Central memory CD8-positive, alpha-beta T cell (primary cell): Measurements from ENCODE around the gene MYO1D.
"Not testable (repeated sequence)": the region's sequence is repeated elsewhere in the genome, so short reads cannot be mapped to it uniquely, and the experiment has no call there.

ENCODE experiments used
- ATAC-seq: fragments of 150-1000 bp; cut with Tn5 transposase; replicated peaks from 2 replicates; pipeline ENCODE4 v1.10.0; 2022; ENCODE audit warnings: mild to moderate bottlenecking, moderate FRiP score, moderate number of reproducible peaks; ENCODE audit not compliant: poor library complexity, severe bottlenecking; ENCODE audit errors: extremely low read depth
- DNase-seq, 2 donors: peaks; one replicate each; pipeline ENCODE4 v3.0.0; 2021; ENCODE audit warnings: low spot score in 2 of 2
- H3K27ac Mint-ChIP-seq: one replicate; pipeline ENCODE4 v1.8.0; 2022; ENCODE audit warnings: low read depth, mild to moderate bottlenecking, moderate library complexity, mixed read lengths
- H3K27me3 Mint-ChIP-seq: one replicate; pipeline ENCODE4 v1.8.0; 2022; ENCODE audit warnings: mixed read lengths
- H3K36me3 Mint-ChIP-seq: one replicate; pipeline ENCODE4 v1.8.0; 2022; ENCODE audit warnings: mild to moderate bottlenecking, moderate library complexity, mixed read lengths; ENCODE audit not compliant: insufficient read depth
- H3K4me1 Mint-ChIP-seq: one replicate; pipeline ENCODE4 v1.8.0; 2022; ENCODE audit warnings: mixed read lengths
- H3K4me3 Mint-ChIP-seq: one replicate; pipeline ENCODE4 v1.8.0; 2022; ENCODE audit warnings: mild to moderate bottlenecking, moderate library complexity, mixed read lengths
- H3K9me3 Mint-ChIP-seq: one replicate; pipeline ENCODE4 v1.8.0; 2022; ENCODE audit warnings: mixed read lengths

Gene MYO1D

GRCh38 chr17:32651084-32651483 is 225.8 kb downstream of the MYO1D start:
- DNase-seq: no peak
- H3K36me3 Mint-ChIP-seq: peaks cover 11% of the 10 kb centered on the region
- ATAC-seq: no peak
- no peaks in the 10 kb centered on the region for H3K27me3 Mint-ChIP-seq
- no peak overlapping the region for H3K4me3 Mint-ChIP-seq
- H3K4me1 Mint-ChIP-seq: no peaks in the 10 kb centered on the region
- peaks cover 14% of the 10 kb centered on the region for H3K9me3 Mint-ChIP-seq
- no peak overlapping the region for H3K27ac Mint-ChIP-seq

- Mint-ChIP-seq H3K4me1 (no peaks in the 10 kb centered on the region), H3K27ac (no peak overlapping the region), H3K4me3 (no peak overlapping the region), H3K27me3 (no peaks in the 10 kb centered on the region), H3K9me3 (peaks cover 14% of the 10 kb centered on the region), H3K36me3 (peaks cover 6% of the 10 kb centered on the region)
- DNase-seq (no peak), ATAC-seq (no peak)
These were observed 228.5 kb downstream of the MYO1D start for GRCh38 chr17:32648450-32648849.

DNA sequence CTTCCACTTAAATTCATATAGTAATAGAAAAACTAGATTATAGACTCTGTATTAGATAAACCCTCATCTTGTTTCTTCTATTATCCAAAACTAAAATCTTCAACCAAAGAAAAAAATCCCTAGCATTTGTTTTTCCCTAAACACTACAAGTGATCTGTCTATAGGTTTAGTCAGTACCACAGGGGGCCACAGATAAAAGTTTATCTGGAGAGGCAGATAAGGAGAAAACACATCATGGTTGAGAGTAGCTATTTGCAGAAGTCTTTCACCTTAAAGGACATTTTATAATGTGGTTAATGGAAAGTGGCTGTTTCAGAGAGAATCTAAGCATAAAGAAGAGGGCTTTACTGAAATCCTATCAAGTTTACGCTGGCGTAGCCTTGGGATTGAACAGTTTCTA is 230.0 kb downstream of the MYO1D start:
- Mint-ChIP-seq H3K4me1 (no peaks in the 10 kb centered on the region), H3K36me3 (peaks cover 3% of the 10 kb centered on the region), H3K27me3 (no peaks in the 10 kb centered on the region), H3K27ac (no peak overlapping the region), H3K9me3 (peaks cover 14% of the 10 kb centered on the region), H3K4me3 (no peak overlapping the region)
- DNase-seq (no peak), ATAC-seq (no peak)

GRCh38 chr17:32641514-32641913 is 235.4 kb downstream of the MYO1D start:
- H3K9me3 Mint-ChIP-seq, H3K4me3 Mint-ChIP-seq, H3K27me3 Mint-ChIP-seq, DNase-seq, H3K36me3 Mint-ChIP-seq, H3K27ac Mint-ChIP-seq, H3K4me1 Mint-ChIP-seq, ATAC-seq: not testable (repeated sequence)

DNA sequence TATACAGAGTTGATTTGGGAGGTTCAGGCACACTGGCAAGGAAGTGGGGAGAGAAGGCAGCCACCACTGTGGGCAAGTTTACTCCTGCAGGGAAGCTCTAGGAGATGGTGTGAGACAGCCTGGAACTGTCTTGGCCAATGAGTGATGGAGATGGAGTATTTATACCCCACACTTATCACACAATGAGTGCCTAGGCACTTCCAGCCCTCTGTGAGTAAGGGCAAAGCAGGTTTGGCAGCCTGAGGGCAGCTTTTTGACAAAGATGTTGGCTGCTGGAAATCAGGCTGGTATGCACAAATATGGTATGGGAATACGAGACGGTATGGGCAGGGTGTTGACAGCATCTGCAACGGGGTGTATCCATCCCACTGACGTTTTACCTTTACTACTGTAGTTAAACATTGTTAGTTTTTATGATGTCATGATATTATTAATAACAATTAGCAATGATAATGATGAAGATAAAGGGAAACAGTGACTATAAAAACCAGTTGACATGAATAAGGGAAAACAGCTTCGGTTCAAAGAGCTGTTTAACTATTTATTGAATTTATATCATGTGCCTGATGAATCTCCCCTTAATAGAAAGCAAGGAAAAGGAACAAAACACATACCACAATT is 240.2 kb downstream of the MYO1D start:
- H3K4me3 Mint-ChIP-seq: no peak overlapping the region
- no peak overlapping the region for H3K27ac Mint-ChIP-seq
- no peaks in the 10 kb centered on the region for H3K9me3 Mint-ChIP-seq
- H3K36me3 Mint-ChIP-seq: no peaks in the 10 kb centered on the region
- DNase-seq: no peak
- H3K4me1 Mint-ChIP-seq: no peaks in the 10 kb centered on the region
- no peak for ATAC-seq
- no peaks in the 10 kb centered on the region for H3K27me3 Mint-ChIP-seq

DNA sequence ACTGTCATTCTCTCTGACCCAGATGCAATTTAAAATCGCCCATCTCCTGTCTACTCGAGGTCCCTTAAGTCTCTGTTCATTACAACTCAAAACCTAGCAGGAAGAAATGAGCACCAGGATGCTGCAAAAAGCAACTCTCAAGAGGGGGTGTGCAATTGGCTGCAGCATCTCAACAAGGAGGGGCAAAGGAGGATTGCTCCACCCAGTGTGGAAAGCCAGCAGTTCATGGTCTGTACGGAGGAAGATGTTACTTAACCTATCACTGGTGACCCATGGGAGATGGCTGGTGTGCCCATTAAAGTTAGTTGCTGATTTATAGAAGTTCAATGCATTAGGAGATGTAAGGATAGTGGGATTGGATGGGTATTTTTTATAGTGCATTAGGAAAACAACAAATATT is 242.8 kb downstream of the MYO1D start:
- no peak for ATAC-seq
- no peaks in the 10 kb centered on the region for H3K4me1 Mint-ChIP-seq

GRCh38 chr17:32631341-32632096 is 245.4 kb downstream of the MYO1D start:
- H3K9me3 Mint-ChIP-seq: no peaks in the 10 kb centered on the region
- no peak overlapping the region for H3K27ac Mint-ChIP-seq
- H3K4me1 Mint-ChIP-seq: no peaks in the 10 kb centered on the region
- H3K27me3 Mint-ChIP-seq: no peaks in the 10 kb centered on the region
- no peak overlapping the region for H3K4me3 Mint-ChIP-seq
- DNase-seq (no peak), ATAC-seq (no peak)
- H3K36me3 Mint-ChIP-seq: no peaks in the 10 kb centered on the region

More for the DNA sequence above, 242.8 kb downstream of the MYO1D start:
- no peaks in the 10 kb centered on the region for H3K36me3 Mint-ChIP-seq
- no peak for DNase-seq
- no peak overlapping the region for H3K27ac Mint-ChIP-seq
- no peaks in the 10 kb centered on the region for H3K9me3 Mint-ChIP-seq
- H3K4me3 Mint-ChIP-seq: no peak overlapping the region
- H3K27me3 Mint-ChIP-seq: no peaks in the 10 kb centered on the region

DNA sequence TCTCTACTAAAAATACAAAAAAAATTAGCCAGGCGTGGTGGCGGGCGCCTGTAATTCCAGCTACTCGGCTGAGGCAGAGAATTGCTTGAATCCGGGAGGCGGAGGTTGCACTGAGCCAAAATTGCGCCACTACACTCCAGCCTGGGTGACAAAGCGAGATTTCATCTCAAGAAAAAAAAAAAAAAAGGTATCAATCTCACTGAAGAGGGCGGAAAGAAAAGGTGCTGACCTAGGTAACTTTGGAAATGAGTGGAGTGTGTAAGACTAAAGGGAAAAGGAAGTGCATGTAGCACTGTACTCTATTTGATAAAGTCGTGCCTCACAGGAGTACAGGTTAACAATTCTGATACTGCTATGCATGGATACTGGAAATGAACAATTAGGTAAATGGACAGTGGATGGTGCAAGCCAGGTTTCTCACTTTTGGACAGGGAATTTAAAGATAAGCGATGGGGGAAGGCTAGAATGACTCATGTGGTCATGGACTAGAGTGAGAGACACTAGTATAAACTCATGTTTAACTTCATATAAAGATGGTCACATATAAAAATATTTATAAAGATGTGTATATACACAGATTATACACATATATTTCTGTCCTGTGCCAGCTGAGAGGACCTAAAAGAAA is 247.2 kb downstream of the MYO1D start:
- Mint-ChIP-seq H3K36me3 (peaks cover 2% of the 10 kb centered on the region), H3K9me3 (no peaks in the 10 kb centered on the region), H3K4me3 (no peak overlapping the region), H3K4me1 (no peaks in the 10 kb centered on the region), H3K27ac (no peak overlapping the region), H3K27me3 (no peaks in the 10 kb centered on the region)
- no peak for DNase-seq
- no peak for ATAC-seq

- Mint-ChIP-seq H3K27ac (no peak overlapping the region), H3K27me3 (no peaks in the 10 kb centered on the region), H3K4me3 (no peak overlapping the region), H3K9me3 (no peaks in the 10 kb centered on the region), H3K36me3 (peaks cover 2% of the 10 kb centered on the region), H3K4me1 (no peaks in the 10 kb centered on the region)
- no peak for DNase-seq
- ATAC-seq: no peak
These were observed 248.5 kb downstream of the MYO1D start for GRCh38 chr17:32628271-32629044.

DNA sequence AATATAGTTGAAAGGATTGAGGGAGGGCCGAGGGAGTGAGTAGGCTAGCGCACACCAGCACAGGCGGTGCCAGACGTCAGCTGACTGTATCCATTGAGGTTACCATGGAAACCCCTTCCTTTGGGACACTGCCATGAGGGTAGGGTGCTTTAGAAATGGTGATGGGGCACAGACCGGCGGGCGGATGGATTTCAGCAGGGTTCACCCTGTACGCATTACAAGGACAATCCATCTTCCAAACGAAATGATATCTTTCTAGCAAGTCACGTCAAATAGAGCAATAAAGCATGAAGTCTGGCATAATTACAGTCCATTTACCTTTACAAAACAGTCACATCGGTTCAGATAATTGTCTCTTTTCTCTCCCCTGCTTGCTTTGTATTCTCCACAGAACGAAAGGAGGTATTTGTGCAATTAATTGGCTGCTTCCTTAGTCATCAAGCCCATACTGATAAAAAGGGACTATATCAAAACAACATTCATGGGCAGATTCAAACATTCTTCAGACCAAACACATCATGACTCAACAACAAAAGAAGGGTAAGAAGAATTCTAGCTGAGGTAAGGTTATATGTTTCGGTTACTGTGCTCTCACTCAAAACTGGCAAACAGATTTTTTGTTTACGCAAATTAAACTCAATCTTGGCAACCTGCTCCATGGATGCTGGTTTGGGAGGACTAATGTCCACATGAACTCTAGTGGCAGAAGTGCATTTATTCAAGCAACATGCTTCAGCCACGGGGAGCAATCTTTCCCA is 249.5 kb downstream of the MYO1D start:
- no peak overlapping the region for H3K27ac Mint-ChIP-seq
- H3K4me1 Mint-ChIP-seq: no peaks in the 10 kb centered on the region
- H3K36me3 Mint-ChIP-seq: peaks cover 2% of the 10 kb centered on the region
- no peaks in the 10 kb centered on the region for H3K9me3 Mint-ChIP-seq
- no peak for DNase-seq
- no peak overlapping the region for H3K4me3 Mint-ChIP-seq
- H3K27me3 Mint-ChIP-seq: no peaks in the 10 kb centered on the region
- no peak for ATAC-seq

DNA sequence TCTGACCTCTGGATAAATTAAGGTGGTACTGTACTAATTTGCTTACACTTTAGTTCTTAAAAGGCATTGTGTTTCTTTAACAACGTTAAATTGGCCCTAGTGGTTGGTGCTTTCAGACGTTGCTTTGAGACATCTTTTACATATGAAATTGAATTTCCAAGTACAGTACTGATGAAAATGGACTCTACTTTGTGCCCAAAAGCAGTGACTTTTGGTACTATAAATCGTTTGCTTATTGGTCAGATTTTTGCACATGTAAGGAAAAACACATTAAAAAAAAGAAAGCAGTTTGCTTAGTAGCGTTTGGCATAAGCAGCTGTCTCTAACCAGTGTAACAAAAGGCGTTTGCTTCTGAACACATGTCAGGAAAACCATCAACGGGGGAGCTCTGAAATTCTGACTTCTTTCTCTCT is 250.5 kb downstream of the MYO1D start:
- H3K4me3 Mint-ChIP-seq: no peak overlapping the region
- H3K27ac Mint-ChIP-seq: no peak overlapping the region
- H3K4me1 Mint-ChIP-seq: no peaks in the 10 kb centered on the region
- DNase-seq (no peak), ATAC-seq (no peak)
- H3K9me3 Mint-ChIP-seq: no peaks in the 10 kb centered on the region
- H3K27me3 Mint-ChIP-seq: no peaks in the 10 kb centered on the region
- peaks cover 2% of the 10 kb centered on the region for H3K36me3 Mint-ChIP-seq

DNA sequence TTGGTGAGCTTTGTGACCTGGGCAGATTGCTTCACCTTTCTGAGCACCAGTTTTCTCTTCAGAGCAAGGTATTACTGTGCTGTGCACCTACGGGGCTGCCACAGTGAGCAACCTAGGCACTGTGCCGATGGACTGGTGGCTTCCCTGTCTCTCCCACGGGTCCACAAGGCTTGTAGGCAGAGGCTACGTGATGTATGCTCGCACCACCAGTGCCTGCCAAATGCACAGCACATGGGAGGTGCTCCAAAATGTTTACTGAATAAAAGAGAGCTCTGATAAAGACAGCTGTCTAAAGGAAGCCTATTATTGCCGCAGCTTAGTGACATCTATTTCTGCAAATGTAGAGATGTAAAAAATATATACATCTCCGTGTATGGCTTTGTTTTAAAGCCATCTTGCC is 251.0 kb downstream of the MYO1D start:
- DNase-seq (no peak), ATAC-seq (no peak)
- H3K27me3 Mint-ChIP-seq: no peaks in the 10 kb centered on the region
- no peak overlapping the region for H3K4me3 Mint-ChIP-seq
- H3K36me3 Mint-ChIP-seq: peaks cover 2% of the 10 kb centered on the region
- H3K9me3 Mint-ChIP-seq: no peaks in the 10 kb centered on the region
- H3K4me1 Mint-ChIP-seq: no peaks in the 10 kb centered on the region
- no peak overlapping the region for H3K27ac Mint-ChIP-seq
